B cell (primary cell): ENCODE measurements around the gene TERC. TPM values are rescaled to one million over a fixed set of nuclear protein-coding genes. Genes with fewer than 3 reads are reported as not detected.
"Not testable (repeated sequence)": the region's sequence is repeated elsewhere in the genome, so short reads cannot be mapped to it uniquely, and the experiment has no call there.

Experiments
- ATAC-seq: fragments of 200-7000 bp; cut with Tn5 transposase; one replicate; pipeline ENCODE4 v1.10.0; 2021; ENCODE audit warnings: low read depth, mild to moderate bottlenecking, moderate number of reproducible peaks, moderate library complexity
- CTCF ChIA-PET: fragments of 350-600 bp; sonication (Branson Sonifier 250); formaldehyde crosslinking; loops from one replicate; lab custom pipeline; 2021; ENCODE audit warnings: antibody characterized with exemption, inconsistent platforms; lab: Charles Lee
- POLR2A ChIA-PET: fragments of 350-600 bp; sonication (Branson Sonifier 250); formaldehyde crosslinking; loops from one replicate; lab custom pipeline; 2021; ENCODE audit warnings: antibody characterized with exemption; lab: Charles Lee
- DNase-seq: peaks from one replicate; pipeline ENCODE4 v3.0.0; 2013
- H2AFZ ChIP-seq: 2 replicates; pipeline ENCODE4 v1.6.1; 2012; ENCODE audit warnings: mild to moderate bottlenecking, low read depth, low read length; ENCODE audit not compliant: insufficient read depth, poor library complexity, severe bottlenecking
- H3K27ac ChIP-seq, 2 donors: 1 replicate in 1 of 2; 2 replicates in 1 of 2; pipeline ENCODE4 v1.5.1; 2012 to 2013; ENCODE audit warnings: low read length in 2 of 2, mild to moderate bottlenecking in 2 of 2, moderate library complexity in 1 of 2
- H3K27me3 ChIP-seq, 4 experiments: fragments of 200-600 bp in 1 of 4; sonication (generic) in 1 of 4; replicated peaks in 1 of 4; 1 replicate in 2 of 4; 2 replicates in 2 of 4; pipeline versions ENCODE4 v1.6.1 to v1.7.0; 2013 to 2016; ENCODE audit warnings: low read length in 3 of 4, mild to moderate bottlenecking in 2 of 4, mixed read lengths in 1 of 4, moderate library complexity in 1 of 4; ENCODE audit not compliant: insufficient read depth in 4 of 4, control insufficient read depth in 3 of 4; ENCODE audit errors: control extremely low read depth in 1 of 4
- H3K36me3 ChIP-seq, 2 experiments: replicated peaks in 1 of 2; 1 replicate in 1 of 2; 2 replicates in 1 of 2; pipeline versions ENCODE4 v1.6.1 to v1.7.1; 2013; ENCODE audit warnings: low read length in 1 of 2; ENCODE audit not compliant: insufficient read depth in 2 of 2, control insufficient read depth in 1 of 2; ENCODE audit errors: control extremely low read depth in 1 of 2, extremely low read depth in 1 of 2
- H3K4me1 ChIP-seq, 2 donors: fragments of 200-600 bp in 1 of 2; sonication (generic) in 1 of 2; 1 replicate in 1 of 2; 2 replicates in 1 of 2; pipeline versions ENCODE4 v1.5.1 to v1.6.1; 2013 to 2017; ENCODE audit warnings: low read length in 2 of 2; ENCODE audit not compliant: control insufficient read depth in 2 of 2, insufficient read depth in 2 of 2
- H3K4me2 ChIP-seq: replicated peaks from 2 replicates; pipeline ENCODE3; 2012; ENCODE audit warnings: mild to moderate bottlenecking, low read depth, low read length; ENCODE audit not compliant: poor library complexity, severe bottlenecking
- H3K4me3 ChIP-seq, 5 experiments: fragments of 200-600 bp in 1 of 5; sonication (generic) in 1 of 5; 1 replicate in 3 of 5; 2 replicates in 2 of 5; pipeline versions ENCODE4 v1.5.1 to v1.7.0; 2011 to 2016; ENCODE audit warnings: low read length in 4 of 5, mild to moderate bottlenecking in 4 of 5, low read depth in 2 of 5, control low read depth in 1 of 5, moderate library complexity in 1 of 5; ENCODE audit not compliant: insufficient read depth in 1 of 5; ENCODE audit errors: control extremely low read depth in 1 of 5, extremely low read depth in 1 of 5
- H3K79me2 ChIP-seq: fragments of 200-600 bp; sonication (generic); one replicate; pipeline ENCODE4 v1.6.0; 2016; ENCODE audit warnings: low read length; ENCODE audit not compliant: control insufficient read depth, insufficient read depth
- H3K9ac ChIP-seq: fragments of 200-600 bp; sonication (generic); 2 replicates; pipeline ENCODE4 v1.6.1; 2017; ENCODE audit warnings: mild to moderate bottlenecking, low read length, moderate library complexity
- H3K9me3 ChIP-seq, 3 donors: one replicate each; pipeline versions ENCODE4 v1.6.1 to v1.7.1; 2013; ENCODE audit warnings: low read length in 2 of 3; ENCODE audit not compliant: control insufficient read depth in 2 of 3, insufficient read depth in 1 of 3; ENCODE audit errors: control extremely low read depth in 1 of 3
- H4K20me1 ChIP-seq: 2 replicates; pipeline ENCODE4 v1.6.0; 2012; ENCODE audit warnings: mild to moderate bottlenecking, low read length; ENCODE audit not compliant: insufficient read depth, control insufficient read depth, poor library complexity, severe bottlenecking
- H3K27ac Mint-ChIP-seq: one replicate; pipeline ENCODE4 v1.8.0; 2021; ENCODE audit warnings: mixed read lengths
- H3K27me3 Mint-ChIP-seq: one replicate; pipeline ENCODE4 v1.8.0; 2021; ENCODE audit warnings: mixed read lengths
- H3K4me1 Mint-ChIP-seq: one replicate; pipeline ENCODE4 v1.8.0; 2021; ENCODE audit warnings: mixed read lengths
- H3K4me3 Mint-ChIP-seq: one replicate; pipeline ENCODE4 v1.8.0; 2021; ENCODE audit warnings: mixed read lengths
- H3K9me3 Mint-ChIP-seq: one replicate; pipeline ENCODE4 v1.8.0; 2022; ENCODE audit warnings: mixed read lengths; ENCODE audit not compliant: insufficient read depth
- CTCF ChIP-seq: fragments of 200-600 bp; IDR thresholded peaks from one replicate; pipeline ENCODE4 v1.8.0; 2022; ENCODE audit warnings: antibody characterized with exemption, mild to moderate bottlenecking
- EZH2 ChIP-seq: IDR thresholded peaks from 2 replicates; pipeline ENCODE4 v1.6.1; 2012; ENCODE audit warnings: borderline replicate concordance, low read depth, mild to moderate bottlenecking, moderate library complexity, low read length; ENCODE audit not compliant: insufficient read depth, poor library complexity, severe bottlenecking
- WGBS: methylation state at CpG from one replicate; pipeline ENCODE4 v1.1.5; 2013; ENCODE audit warnings: missing lambda C conversion rate; ENCODE audit not compliant: insufficient coverage; 5-methylcytosine and 5-hydroxymethylcytosine counted together
- intact Hi-C: fragments of 100-400 bp; cut with micrococcal nuclease; formaldehyde crosslinking; loops from one replicate; pipeline ENCODE4 v1.10.0; 2022
- polyA plus RNA-seq: library from polyadenylated mRNA; depleted of rRNA; stranded (reverse); fragments of >200 nt; gene quantifications from 2 replicates; pipeline ENCODE4 v1.2.3, GENCODE V29; 2012
- small RNA-seq: library from RNA; depleted of rRNA; stranded (forward); fragments of <200 nt; gene quantifications from one replicate; pipeline ENCODE3, GENCODE V24; 2012; ENCODE audit warnings: low replicate concordance, low read depth; ENCODE audit not compliant: insufficient read length
- total RNA-seq, 2 donors: library from RNA; stranded (reverse); fragments of 120-200 nt in 1 of 2; gene quantifications; 1 replicate in 1 of 2; 2 replicates in 1 of 2; pipeline versions ENCODE4 v1.2.3 to v1.2.4, GENCODE V29; 2013 to 2022

The TERC gene
- total and polyA plus RNA-seq, 2 donors (not counting 1 experiment from before 2014, with no cell fraction given): 1.3 to 10.6 TPM

- Histone ChIP-seq H4K20me1 (no peaks in the 10 kb centered on the region), H3K27ac (no peak overlapping the region), H3K4me1 (no peaks in the 10 kb centered on the region), H3K27me3 (peaks cover 0 to 2% (median 0%) of the 10 kb centered on the region in 4 experiments), H2AFZ (no peak overlapping the region), H3K4me3 (no peak overlapping the region), H3K9ac (no peak overlapping the region), H3K9me3 (peaks cover 0 to 2% (median 0%) of the 10 kb centered on the region in 3 donors), H3K79me2 (no peaks in the 10 kb centered on the region), H3K36me3 (no peaks in the 10 kb centered on the region), H3K4me2 (no peak overlapping the region)
- TF ChIP-seq EZH2: no peak
- no peak for TF ChIP-seq CTCF
- intact Hi-C loops: no loop called here
- ATAC-seq (no peak), DNase-seq (no peak)
- Mint-ChIP-seq H3K4me1 (no peaks in the 10 kb centered on the region), H3K27me3 (peaks cover 46% of the 10 kb centered on the region), H3K27ac (no peak overlapping the region), H3K4me3 (no peak overlapping the region), H3K9me3 (peaks cover 3% of the 10 kb centered on the region)
- ChIA-PET POLR2A (no interaction called here), CTCF (no interaction called here)
Observed at GRCh38 chr3:169722724-169723123, 42.1 kb downstream of the TERC start.

GRCh38 chr3:169718415-169718814 is 46.4 kb downstream of the TERC start:
- H4K20me1 ChIP-seq, CTCF ChIA-PET, intact Hi-C loops, H3K4me1 Mint-ChIP-seq, H3K4me3 Mint-ChIP-seq, H3K4me3 ChIP-seq, H3K9ac ChIP-seq, DNase-seq, H3K27me3 ChIP-seq, ATAC-seq, H3K79me2 ChIP-seq, H2AFZ ChIP-seq, H3K27ac ChIP-seq, H3K4me2 ChIP-seq, H3K36me3 ChIP-seq, H3K9me3 ChIP-seq, H3K27ac Mint-ChIP-seq, H3K9me3 Mint-ChIP-seq, H3K4me1 ChIP-seq, POLR2A ChIA-PET: not testable (repeated sequence)
- no CpG with 5 or more reads among the region's 4 CpGs for WGBS
- peaks cover 47% of the 10 kb centered on the region for H3K27me3 Mint-ChIP-seq

Small RNA genes within 50 kb of the gene (small RNA-seq; reads per million reads assigned to genes)
- gene RNU6-637P: not detected

Other genes with a start within 250 kb of the TERC start
- 0.42 and 1.1 TPM in 2 replicates for gene MECOM, start 101.3 kb downstream of the TERC start, total RNA-seq
- gene MECOM, start 101.3 kb downstream of the TERC start, polyA plus RNA-seq: 0.03 TPM in 1 of 2 replicates, not detected in the other
- 0.15 and 0.37 TPM in 2 replicates for gene ACTRT3, start 4.5 kb upstream of the TERC start, total RNA-seq
- 0.12 and 0.18 TPM in 2 replicates for gene ACTRT3, start 4.5 kb upstream of the TERC start, polyA plus RNA-seq
- gene MYNN, start 8.3 kb upstream of the TERC start, total RNA-seq: 24.0 and 25.5 TPM in 2 replicates
- gene MYNN, start 8.3 kb upstream of the TERC start, polyA plus RNA-seq: 14.7 and 18.2 TPM in 2 replicates
- 0.53 and 0.71 TPM in 2 replicates for gene LRRIQ4, start 47.8 kb upstream of the TERC start, total RNA-seq
- gene LRRIQ4, start 47.8 kb upstream of the TERC start, polyA plus RNA-seq: 0.04 TPM in 1 of 2 replicates, not detected in the other
- 7.1 and 11.8 TPM in 2 replicates for gene LRRC34, start 47.8 kb upstream of the TERC start, total RNA-seq
- gene LRRC34, start 47.8 kb upstream of the TERC start, polyA plus RNA-seq: 2.5 and 3.5 TPM in 2 replicates
- gene LRRC31, start 104.9 kb upstream of the TERC start, total RNA-seq: not detected in 2 replicates
- gene LRRC31, start 104.9 kb upstream of the TERC start, polyA plus RNA-seq: not detected in 2 replicates
- 0.12 TPM in 1 of 2 replicates, not detected in the other for gene SAMD7, start 146.5 kb upstream of the TERC start, total RNA-seq
- not detected in 2 replicates for gene SAMD7, start 146.5 kb upstream of the TERC start, polyA plus RNA-seq
- 166 and 176 TPM in 2 replicates for gene SEC62, start 201.7 kb upstream of the TERC start, total RNA-seq
- gene SEC62, start 201.7 kb upstream of the TERC start, polyA plus RNA-seq: 40.3 and 45.8 TPM in 2 replicates